Ureter (tissue), 1 donor: ENCODE data around the gene CGN. TPM values are rescaled to one million over a fixed set of nuclear protein-coding genes. Genes with fewer than 3 reads are reported as not detected.

ENCODE experiments used
- total RNA-seq: library from RNA; stranded (reverse); gene quantifications from one replicate; pipeline ENCODE4 v1.2.4, GENCODE V29; 2023
- donor health status: DM: yes; HTN: yes; CAD: no.

CGN gene
- total RNA-seq, 1 donor from 2014 or later = 67.4 TPM

Other genes starting within 250 kb of the CGN start
- gene ZNF687, start 229.1 kb upstream of the CGN start, total RNA-seq = 27.8 TPM
- 91.5 TPM for gene PI4KB, start 184.0 kb upstream of the CGN start, total RNA-seq
- gene RFX5, start 164.1 kb upstream of the CGN start, total RNA-seq = 32.5 TPM
- gene SELENBP1, start 138.7 kb upstream of the CGN start, total RNA-seq = 57.1 TPM
- 205 TPM for gene PSMB4, start 111.8 kb upstream of the CGN start, total RNA-seq
- 175 TPM for gene POGZ, start 51.9 kb upstream of the CGN start, total RNA-seq
- gene TUFT1, start 28.9 kb downstream of the CGN start, total RNA-seq = 29.5 TPM
- 48.9 TPM for gene SNX27, start 100.7 kb downstream of the CGN start, total RNA-seq
- gene CELF3, start 205.4 kb downstream of the CGN start, total RNA-seq = not detected
- not detected for gene RIIAD1, start 210.1 kb downstream of the CGN start, total RNA-seq